Endothelial cell of umbilical vein (primary cell): ENCODE results near the gene CRIM1.

ENCODE experiments used
- CTCF ChIP-seq, 2 donors: IDR thresholded peaks; 1 replicate in 1 of 2; 2 replicates in 1 of 2; pipeline ENCODE4 v1.5.1; 2011; ENCODE audit warnings: low read length in 2 of 2, mild to moderate bottlenecking in 2 of 2, moderate library complexity in 2 of 2, control low read depth in 1 of 2, inconsistent platforms in 1 of 2, low read depth in 1 of 2; ENCODE audit not compliant: insufficient read depth in 1 of 2; ENCODE audit errors: extremely low read depth in 1 of 2
- EZH2 ChIP-seq: IDR thresholded peaks from 2 replicates; pipeline ENCODE4 v1.6.1; 2012; ENCODE audit warnings: borderline replicate concordance, low read depth, mild to moderate bottlenecking, moderate library complexity, low read length, inconsistent platforms; ENCODE audit not compliant: severe bottlenecking
- FOS ChIP-seq: IDR thresholded peaks from 2 replicates; pipeline ENCODE4 v1.6.1; 2011; ENCODE audit warnings: mild to moderate bottlenecking, low read length, moderate library complexity, borderline replicate concordance; ENCODE audit not compliant: insufficient read depth
- MAX ChIP-seq: IDR thresholded peaks from 2 replicates; pipeline ENCODE4 v1.6.1; 2011; ENCODE audit not compliant: insufficient read depth, insufficient read length
- POLR2AphosphoS5 ChIP-seq: IDR thresholded peaks from 2 replicates; pipeline ENCODE4 v1.6.1; 2012; ENCODE audit warnings: low read depth, mild to moderate bottlenecking, control low read depth, low read length, moderate library complexity; ENCODE audit not compliant: insufficient read depth

DNA sequence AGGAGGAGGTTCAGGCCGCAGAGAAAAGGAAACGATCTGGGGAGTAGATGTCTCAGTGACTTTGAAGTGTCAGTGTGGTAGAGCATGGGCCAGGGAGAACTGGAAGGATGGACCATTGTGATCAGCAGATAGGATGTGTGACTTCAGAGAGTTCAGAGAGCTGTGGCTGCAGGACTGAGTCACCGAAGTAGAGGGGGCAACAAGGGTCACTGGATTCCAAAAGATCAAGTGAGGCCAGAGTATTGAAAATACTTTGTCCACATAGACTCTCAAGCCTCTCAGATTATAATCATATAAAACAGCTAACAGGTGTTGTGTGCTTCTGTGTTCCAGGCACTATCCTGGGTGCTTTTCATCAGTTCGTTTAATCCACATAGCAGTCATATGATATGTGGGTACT lies 99.4 kb downstream of the CRIM1 start:
- TF ChIP-seq MAX (no peak), CTCF (IDR thresholded peaks at IDR 0.05; ENCODE audit: extremely low read depth in 1 of 2, insufficient read depth in 1 of 2, low read depth in 1 of 2, low read length in 2 of 2) (no peak), EZH2 (no peak), POLR2AphosphoS5 (no peak), FOS (peak; percentile 60)
